Neutrophil (primary cell): ENCODE data around the gene IL18R1.

Experiments used
- H3K27ac ChIP-seq: fragments of 200-600 bp; sonication (generic); 2 replicates; pipeline ENCODE4 v1.5.1; 2016; ENCODE audit warnings: mild to moderate bottlenecking, moderate library complexity
- H3K27me3 ChIP-seq: fragments of 200-600 bp; sonication (generic); 2 replicates; pipeline ENCODE4 v1.6.0; 2016; ENCODE audit warnings: mild to moderate bottlenecking
- H3K36me3 ChIP-seq: fragments of 200-600 bp; sonication (generic); 2 replicates; pipeline ENCODE4 v1.5.1; 2017
- H3K4me1 ChIP-seq, 2 experiments: fragments of 200-600 bp in 1 of 2; sonication (generic) in 1 of 2; 1 replicate in 1 of 2; 2 replicates in 1 of 2; pipeline versions ENCODE4 v1.5.1 to v1.6.1; 2013 to 2016; ENCODE audit warnings: low read depth in 1 of 2, low read length in 1 of 2, mild to moderate bottlenecking in 1 of 2, moderate library complexity in 1 of 2; ENCODE audit not compliant: control insufficient read depth in 1 of 2, insufficient read depth in 1 of 2
- H3K4me3 ChIP-seq, 2 experiments: fragments of 200-600 bp in 1 of 2; sonication (generic) in 1 of 2; 1 replicate in 1 of 2; 2 replicates in 1 of 2; pipeline ENCODE4 v1.5.1; 2013 to 2016; ENCODE audit warnings: low read depth in 1 of 2, low read length in 1 of 2, mild to moderate bottlenecking in 1 of 2, moderate library complexity in 1 of 2
- H3K9me3 ChIP-seq: fragments of 200-600 bp; sonication (generic); 2 replicates; pipeline ENCODE4 v1.5.1; 2016
- TF ChIP-seq, protein P1 (sequence below): fragments of 200-600 bp; sonication (generic); IDR thresholded peaks from 2 replicates; pipeline ENCODE4 v1.5.1; 2016; ENCODE audit warnings: antibody characterized with exemption

IL18R1 gene

GRCh38 chr2:102421890-102422759 is 66.5 kb downstream of the IL18R1 start:
- Histone ChIP-seq H3K4me1 (peaks cover 100% of the 10 kb centered on the region in 2 experiments), H3K27ac (peak overlapping the region; percentile 86), H3K4me3 (peak overlapping the region; percentile 41 to 69), H3K36me3 (no peaks in the 10 kb centered on the region), H3K9me3 (no peaks in the 10 kb centered on the region), H3K27me3 (no peaks in the 10 kb centered on the region)
- TF ChIP-seq, protein P1, sequence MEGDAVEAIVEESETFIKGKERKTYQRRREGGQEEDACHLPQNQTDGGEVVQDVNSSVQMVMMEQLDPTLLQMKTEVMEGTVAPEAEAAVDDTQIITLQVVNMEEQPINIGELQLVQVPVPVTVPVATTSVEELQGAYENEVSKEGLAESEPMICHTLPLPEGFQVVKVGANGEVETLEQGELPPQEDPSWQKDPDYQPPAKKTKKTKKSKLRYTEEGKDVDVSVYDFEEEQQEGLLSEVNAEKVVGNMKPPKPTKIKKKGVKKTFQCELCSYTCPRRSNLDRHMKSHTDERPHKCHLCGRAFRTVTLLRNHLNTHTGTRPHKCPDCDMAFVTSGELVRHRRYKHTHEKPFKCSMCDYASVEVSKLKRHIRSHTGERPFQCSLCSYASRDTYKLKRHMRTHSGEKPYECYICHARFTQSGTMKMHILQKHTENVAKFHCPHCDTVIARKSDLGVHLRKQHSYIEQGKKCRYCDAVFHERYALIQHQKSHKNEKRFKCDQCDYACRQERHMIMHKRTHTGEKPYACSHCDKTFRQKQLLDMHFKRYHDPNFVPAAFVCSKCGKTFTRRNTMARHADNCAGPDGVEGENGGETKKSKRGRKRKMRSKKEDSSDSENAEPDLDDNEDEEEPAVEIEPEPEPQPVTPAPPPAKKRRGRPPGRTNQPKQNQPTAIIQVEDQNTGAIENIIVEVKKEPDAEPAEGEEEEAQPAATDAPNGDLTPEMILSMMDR: no peak

- Histone ChIP-seq H3K4me1 (peaks cover 99 to 100% of the 10 kb centered on the region in 2 experiments), H3K4me3 (peak within 1 kb of the TSS; percentile 41 to 69), H3K9me3 (no peaks in the 10 kb centered on the region), H3K36me3 (no peaks in the 10 kb centered on the region), H3K27ac (peak within 1 kb of the TSS; percentile 86), H3K27me3 (no peaks in the 10 kb centered on the region)
- TF ChIP-seq, protein P1: no peak
Observed at GRCh38 chr2:102422910-102423309, 67.3 kb downstream of the IL18R1 start, which contains the start of gene IL18RAP. IL18RAP (plus strand) TSS chr2:102423160; CDS start chr2:102423278, 118 bp downstream.

- Histone ChIP-seq H3K4me1 (peaks cover 99 to 100% of the 10 kb centered on the region in 2 experiments), H3K4me3 (peak overlapping the region; percentile 41 to 69), H3K36me3 (no peaks in the 10 kb centered on the region), H3K27me3 (no peaks in the 10 kb centered on the region), H3K27ac (peak overlapping the region; percentile 86), H3K9me3 (no peaks in the 10 kb centered on the region)
- TF ChIP-seq, protein P1: no peak
Observed at GRCh38 chr2:102423368-102423767, 67.8 kb downstream of the IL18R1 start.

GRCh38 chr2:102424754-102425153 is 69.2 kb downstream of the IL18R1 start:
- H3K27me3 ChIP-seq: no peaks in the 10 kb centered on the region

DNA sequence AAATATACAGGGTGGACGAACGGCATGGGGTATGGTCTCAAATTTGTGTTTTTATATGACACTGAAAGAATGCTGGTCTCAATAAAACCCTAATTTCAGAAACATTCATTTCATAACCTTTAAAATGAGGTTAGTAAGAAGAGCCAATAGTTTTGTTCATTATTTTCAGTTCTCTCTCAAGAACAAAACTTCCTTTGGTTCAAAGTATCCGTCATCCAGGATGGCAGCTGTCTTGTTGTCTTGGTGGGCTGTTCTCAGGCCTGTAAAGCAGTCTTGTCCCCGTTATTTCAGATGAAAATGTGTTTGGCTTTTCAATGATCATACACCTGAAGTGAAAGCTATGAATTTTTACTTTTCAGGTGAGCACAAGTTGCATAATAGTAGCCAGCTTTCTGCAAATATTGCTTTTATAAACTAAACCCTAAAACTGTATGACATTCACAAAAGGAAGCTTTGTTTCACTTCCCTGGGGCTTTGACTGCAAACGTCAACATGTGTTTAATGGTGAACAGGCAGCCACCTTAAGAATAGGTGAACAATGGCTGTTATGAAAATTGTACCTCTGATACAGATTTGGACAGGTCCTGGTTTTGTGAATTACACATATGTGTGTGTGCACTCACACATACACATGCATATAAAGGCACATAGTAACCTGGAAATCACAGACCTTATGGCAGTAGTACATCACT is 70.0 kb downstream of the IL18R1 start:
- Histone ChIP-seq H3K9me3 (no peaks in the 10 kb centered on the region), H3K27me3 (no peaks in the 10 kb centered on the region), H3K36me3 (no peaks in the 10 kb centered on the region), H3K4me1 (peaks cover 98 to 99% of the 10 kb centered on the region in 2 experiments), H3K4me3 (peak overlapping the region; percentile 41 to 69), H3K27ac (peak overlapping the region; percentile 86)
- TF ChIP-seq, protein P1: no peak

More at GRCh38 chr2:102424754-102425153, 69.2 kb downstream of the IL18R1 start:
- H3K9me3 ChIP-seq: no peaks in the 10 kb centered on the region
- H3K27ac ChIP-seq: peak overlapping the region; percentile 86
- no peaks in the 10 kb centered on the region for H3K36me3 ChIP-seq
- peak overlapping the region; percentile 41 to 69 for H3K4me3 ChIP-seq
- TF ChIP-seq, protein P1: no peak
- peaks cover 98 to 99% of the 10 kb centered on the region in 2 experiments for H3K4me1 ChIP-seq
